Esophagus squamous epithelium (tissue), 5 donors: ENCODE results near the gene KMT5B. TPM values are rescaled to one million over a fixed set of nuclear protein-coding genes. Genes with fewer than 3 reads are reported as not detected.

Experiments used
- DNase-seq: peaks from one replicate; lab custom pipeline; 2025; lab: John Stamatoyannopoulos, UW
- H3K27ac ChIP-seq, 4 donors: fragments of 200-600 bp; sonication (generic); one replicate each; pipeline ENCODE4 v1.5.1; 2016 to 2019; ENCODE audit warnings: mild to moderate bottlenecking in 1 of 4
- H3K27me3 ChIP-seq, 4 donors: fragments of 200-600 bp; sonication (generic); 1 replicate in 3 of 4; 2 replicates in 1 of 4; pipeline versions ENCODE4 v1.5.1 to v1.6.0; 2017 to 2021; ENCODE audit warnings: antibody characterized with exemption in 1 of 4
- H3K36me3 ChIP-seq, 3 donors: fragments of 200-600 bp; sonication (generic); one replicate each; pipeline ENCODE4 v1.5.1; 2016 to 2019
- H3K4me1 ChIP-seq, 3 donors: fragments of 200-600 bp; sonication (generic); one replicate each; pipeline ENCODE4 v1.5.1; 2017 to 2019
- H3K4me3 ChIP-seq, 4 donors: fragments of 200-600 bp; sonication (generic); 1 replicate in 3 of 4; 2 replicates in 1 of 4; pipeline ENCODE4 v1.5.1; 2016 to 2019; ENCODE audit warnings: mild to moderate bottlenecking in 2 of 4, moderate library complexity in 1 of 4
- H3K9me3 ChIP-seq, 3 donors: fragments of 200-600 bp; sonication (generic); one replicate each; pipeline ENCODE4 v1.5.1; 2016 to 2019
- POLR2A ChIP-seq, 4 donors: fragments of 450-650 bp; IDR thresholded peaks; one replicate each; pipeline ENCODE4 v1.6.1; 2017; ENCODE audit warnings: antibody characterized with exemption in 4 of 4, mild to moderate bottlenecking in 4 of 4, moderate library complexity in 3 of 4
- WGBS, 2 donors: methylation state at CpG; one replicate each; pipeline ENCODE4 v1.1.5; 2018; 5-methylcytosine and 5-hydroxymethylcytosine counted together
- intact Hi-C: fragments of 100-400 bp; cut with DNase I; formaldehyde crosslinking; loops from one replicate; pipeline ENCODE4 v1.15.0; 2022
- total RNA-seq, 4 donors: library from RNA; depleted of rRNA; stranded (reverse); fragments of >200 nt; gene quantifications; one replicate each; pipeline ENCODE4 v1.1.0, GENCODE V29; 2016
- TF ChIP-seq, protein P1 (sequence below), 6 experiments: fragments of 450-650 bp in 4 of 6; fragments of 200-600 bp in 2 of 6; sonication (generic) in 2 of 6; IDR thresholded peaks; one replicate each; pipeline ENCODE4 v1.5.1; 2016 to 2019; ENCODE audit warnings: antibody characterized with exemption in 6 of 6, mild to moderate bottlenecking in 4 of 6, moderate library complexity in 4 of 6
- donor health status: DM: yes; HTN: yes; CAD: no.

Gene KMT5B
- total RNA-seq, 4 donors from 2014 or later = 18.4 to 37.6 (median 21.9) TPM

DNA sequence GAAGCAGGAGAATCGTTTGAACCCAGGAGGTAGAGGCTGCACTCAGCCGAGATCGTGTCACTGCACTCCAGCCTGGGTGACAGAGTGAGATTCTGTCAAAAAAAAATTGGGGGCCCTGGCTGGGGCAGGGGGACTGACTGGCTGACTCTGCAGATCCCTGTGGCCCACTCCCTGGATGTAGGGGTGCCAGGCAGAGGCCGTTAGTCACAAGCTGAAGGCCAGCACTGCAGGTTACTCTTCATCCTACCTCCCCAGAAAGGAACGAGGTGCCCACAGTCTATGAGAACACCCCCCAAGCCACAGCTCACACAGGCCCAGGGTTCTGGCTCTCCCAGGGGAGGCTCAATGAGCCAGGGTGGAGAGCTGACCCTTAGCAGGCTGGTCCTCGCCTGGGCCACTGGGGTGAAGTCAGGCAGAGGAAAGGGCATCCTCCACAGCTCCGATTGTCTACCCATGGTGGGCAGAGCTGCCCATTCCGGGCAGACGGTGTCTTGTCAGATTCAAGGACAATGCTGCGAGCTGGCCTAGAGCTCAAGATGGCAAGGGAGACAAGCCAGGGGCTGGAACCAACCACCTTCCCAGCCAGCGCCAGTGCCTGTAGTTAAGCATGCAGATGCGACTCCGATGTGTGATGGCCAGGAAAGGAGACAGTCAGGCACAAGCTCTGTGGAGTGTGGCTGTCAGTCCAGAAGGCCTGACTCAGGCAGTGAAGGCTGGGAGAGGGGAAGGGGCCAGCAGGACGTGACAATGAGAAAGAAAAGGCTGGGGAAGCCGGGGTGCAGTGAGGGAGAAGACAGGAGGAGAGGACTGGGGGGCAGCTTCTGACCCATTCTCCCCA lies 46.2 kb upstream of the KMT5B start:
- WGBS, 2 donors = 89 to 92% methylated on average over 7 to 9 of the region's 15 CpGs
- DNase-seq = no peak
- Histone ChIP-seq H3K36me3 (peaks cover 0 to 43% (median 17%) of the 10 kb centered on the region in 3 donors), H3K27me3 (no peaks in the 10 kb centered on the region), H3K27ac (no peak overlapping the region), H3K4me3 (no peak overlapping the region), H3K9me3 (no peaks in the 10 kb centered on the region), H3K4me1 (peaks cover 0 to 18% (median 4%) of the 10 kb centered on the region in 3 donors)
- TF ChIP-seq, protein P1, sequence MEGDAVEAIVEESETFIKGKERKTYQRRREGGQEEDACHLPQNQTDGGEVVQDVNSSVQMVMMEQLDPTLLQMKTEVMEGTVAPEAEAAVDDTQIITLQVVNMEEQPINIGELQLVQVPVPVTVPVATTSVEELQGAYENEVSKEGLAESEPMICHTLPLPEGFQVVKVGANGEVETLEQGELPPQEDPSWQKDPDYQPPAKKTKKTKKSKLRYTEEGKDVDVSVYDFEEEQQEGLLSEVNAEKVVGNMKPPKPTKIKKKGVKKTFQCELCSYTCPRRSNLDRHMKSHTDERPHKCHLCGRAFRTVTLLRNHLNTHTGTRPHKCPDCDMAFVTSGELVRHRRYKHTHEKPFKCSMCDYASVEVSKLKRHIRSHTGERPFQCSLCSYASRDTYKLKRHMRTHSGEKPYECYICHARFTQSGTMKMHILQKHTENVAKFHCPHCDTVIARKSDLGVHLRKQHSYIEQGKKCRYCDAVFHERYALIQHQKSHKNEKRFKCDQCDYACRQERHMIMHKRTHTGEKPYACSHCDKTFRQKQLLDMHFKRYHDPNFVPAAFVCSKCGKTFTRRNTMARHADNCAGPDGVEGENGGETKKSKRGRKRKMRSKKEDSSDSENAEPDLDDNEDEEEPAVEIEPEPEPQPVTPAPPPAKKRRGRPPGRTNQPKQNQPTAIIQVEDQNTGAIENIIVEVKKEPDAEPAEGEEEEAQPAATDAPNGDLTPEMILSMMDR (IDR thresholded peaks at IDR 0.05) = no peak
- no peak for TF ChIP-seq POLR2A (IDR thresholded peaks at IDR 0.05)
- intact Hi-C loops = loop anchor here (5.0 kb wide), 1 partner anchor 188 kb away; no protein-coding TSS in a partner anchor

DNA sequence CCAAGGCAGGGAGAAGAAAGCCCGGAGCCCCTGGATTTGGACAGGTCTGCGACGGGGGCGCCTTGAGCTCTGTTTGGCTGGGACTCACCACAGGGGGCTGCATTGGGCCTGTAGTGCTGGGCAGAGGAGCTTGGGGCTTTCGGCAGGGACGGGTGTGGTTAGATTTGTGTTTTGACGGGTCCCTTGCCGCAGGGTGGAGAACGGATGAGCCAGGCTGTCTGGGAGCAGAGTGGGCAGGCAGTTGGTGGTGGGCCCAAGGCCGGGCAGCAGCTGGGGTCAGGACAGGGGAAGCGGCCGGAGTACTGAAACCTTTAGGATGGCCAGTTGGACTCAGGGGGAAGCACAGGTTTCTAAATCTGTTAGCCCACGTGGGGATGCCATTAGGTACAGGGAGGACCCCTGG lies 45.3 kb upstream of the KMT5B start:
- Histone ChIP-seq H3K36me3 (peaks cover 0 to 33% (median 17%) of the 10 kb centered on the region in 3 donors), H3K4me1 (peaks cover 0 to 18% (median 4%) of the 10 kb centered on the region in 3 donors), H3K27me3 (no peaks in the 10 kb centered on the region), H3K4me3 (no peak overlapping the region), H3K27ac (peak overlapping the region in 1 of 4 donors; percentile 3), H3K9me3 (no peaks in the 10 kb centered on the region)
- no peak for TF ChIP-seq POLR2A (IDR thresholded peaks at IDR 0.05)
- TF ChIP-seq, protein P1 (IDR thresholded peaks at IDR 0.05) = no peak
- intact Hi-C loops = loop anchor here (5.0 kb wide), 1 partner anchor 189 kb away; no protein-coding TSS in a partner anchor
- 82 to 83% methylated on average over 9 to 13 of the region's 13 CpGs for WGBS, 2 donors
- DNase-seq = no peak

DNA sequence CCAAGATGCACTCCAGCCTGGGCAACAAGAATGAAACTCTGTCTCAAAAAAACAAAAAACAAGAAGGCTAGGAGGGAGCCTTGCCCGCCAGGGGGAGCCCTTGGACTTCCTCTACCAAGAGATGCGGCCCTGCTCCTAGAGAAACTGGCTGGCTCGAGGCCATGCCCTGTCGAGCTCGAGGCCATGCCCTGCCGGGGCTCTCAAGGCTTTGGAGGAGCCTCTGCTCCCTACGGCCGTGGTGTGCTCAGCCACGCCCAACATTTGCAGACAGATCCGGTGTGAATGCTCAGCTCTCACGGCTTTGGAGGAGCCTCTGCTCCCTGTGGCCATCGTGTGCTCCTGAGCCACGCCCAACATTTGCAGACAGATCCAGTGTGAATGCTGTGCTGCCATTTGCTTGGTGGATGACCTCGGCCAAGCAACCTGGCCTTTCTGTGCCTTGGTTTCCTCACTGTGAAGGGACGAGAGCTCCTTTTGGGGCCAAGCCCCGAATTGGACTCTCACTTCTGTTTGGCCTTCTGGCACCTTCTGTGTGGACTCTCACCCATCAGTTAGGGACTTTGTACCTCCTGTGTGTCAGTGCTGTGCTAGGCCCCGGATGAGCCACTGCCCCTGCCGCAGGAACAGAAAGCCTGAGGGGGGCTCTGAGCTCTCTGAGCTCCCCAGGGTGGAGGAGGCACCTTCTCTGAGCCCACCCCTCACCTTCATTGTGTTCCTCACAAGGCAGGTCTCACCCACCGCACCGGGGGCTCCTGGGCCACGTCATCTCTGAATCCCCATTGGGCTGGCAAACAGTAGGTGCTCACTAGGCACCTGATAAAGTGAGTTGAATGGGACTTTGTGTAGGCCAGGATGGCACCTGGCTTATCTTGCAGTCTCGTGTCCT lies 44.6 kb upstream of the KMT5B start:
- Histone ChIP-seq H3K9me3 (no peaks in the 10 kb centered on the region), H3K4me1 (peaks cover 0 to 18% (median 4%) of the 10 kb centered on the region in 3 donors), H3K27ac (peak overlapping the region in 1 of 4 donors; percentile 29), H3K36me3 (peaks cover 0 to 27% (median 17%) of the 10 kb centered on the region in 3 donors), H3K4me3 (peak overlapping the region in 2 of 4 donors; percentile 18 to 49), H3K27me3 (no peaks in the 10 kb centered on the region)
- peak; percentile 46 for DNase-seq
- WGBS, 2 donors = 0 to 21% methylated on average over 7 to 17 of the region's 22 CpGs
- intact Hi-C loops = loop anchor here (2.0 to 5.0 kb wide), 3 partner anchors 39 to 190 kb away; no protein-coding TSS in a partner anchor
- TF ChIP-seq, protein P1 (IDR thresholded peaks at IDR 0.05) = peak; percentile 82 to 96 (median 92)
- no peak for TF ChIP-seq POLR2A (IDR thresholded peaks at IDR 0.05)

DNA sequence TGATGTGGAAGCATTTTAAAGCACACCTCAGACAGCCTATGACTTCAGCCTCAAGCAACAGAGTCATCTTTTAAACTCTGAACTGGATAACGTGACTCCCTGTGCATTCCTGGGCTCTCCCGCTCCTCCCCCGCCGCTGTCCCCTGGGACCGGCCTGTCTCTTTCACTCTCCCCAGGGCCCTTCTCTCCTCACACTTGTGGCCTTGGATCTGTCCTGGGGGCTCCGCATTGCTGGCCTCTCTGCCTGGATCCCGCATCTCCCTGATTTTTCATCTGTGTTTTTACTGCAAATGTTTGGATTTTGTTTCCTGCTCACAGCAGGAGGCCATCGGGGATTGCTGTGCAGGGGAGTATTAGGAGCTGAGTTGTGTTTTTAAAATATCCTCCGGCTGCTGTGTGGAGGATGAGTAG lies 43.2 kb upstream of the KMT5B start:
- H3K4me1 ChIP-seq = peaks cover 0 to 18% (median 4%) of the 10 kb centered on the region in 3 donors
- WGBS, 2 donors = 58 to 72% methylated on average over 9 of the region's 9 CpGs
- intact Hi-C loops = loop anchor here (2.0 to 5.0 kb wide), 3 partner anchors 40 to 191 kb away; no protein-coding TSS in a partner anchor
- H3K36me3 ChIP-seq = peaks cover 0 to 13% (median 6%) of the 10 kb centered on the region in 3 donors
- TF ChIP-seq, protein P1 (IDR thresholded peaks at IDR 0.05) = no peak
- TF ChIP-seq POLR2A (IDR thresholded peaks at IDR 0.05) = no peak
- H3K27ac ChIP-seq = no peak overlapping the region
- no peak overlapping the region for H3K4me3 ChIP-seq
- no peaks in the 10 kb centered on the region for H3K9me3 ChIP-seq
- no peak for DNase-seq
- H3K27me3 ChIP-seq = no peaks in the 10 kb centered on the region
